ENCODE measurements around the gene DCHS1. TPM values are rescaled to one million over a fixed set of nuclear protein-coding genes. Genes with fewer than 3 reads are reported as not detected.

DCHS1 gene
- total and polyA plus RNA-seq, 9 donors: 5.2 to 36.8 (median 20.8) TPM

GRCh38 chr11:6653656-6654055, 2.0 kb downstream of the DCHS1 start:
- WGBS, 3 donors: 59 to 65% (median 65%) methylated on average over 2 of the region's 2 CpGs
- Histone ChIP-seq H3K27me3 (no peaks in the 10 kb centered on the region), H3K4me3 (no peak overlapping the region), H3K36me3 (no peaks in the 10 kb centered on the region), H3K4me1 (ENCODE audit: insufficient read depth) (peaks cover 8% of the 10 kb centered on the region), H3K9me3 (no peaks in the 10 kb centered on the region), H3K27ac (no peak overlapping the region)
- intact Hi-C loops (cut with DNase I): no loop called here
- DNase-seq: no peak
- TF ChIP-seq EP300 (IDR thresholded peaks at IDR 0.05): no peak
- no peak for TF ChIP-seq POLR2A (IDR thresholded peaks at IDR 0.05)
- TF ChIP-seq CTCF (IDR thresholded peaks at IDR 0.05): no peak

GRCh38 chr11:6653097-6653496, 2.5 kb downstream of the DCHS1 start:
- intact Hi-C loops (cut with DNase I): no loop called here
- no peak for DNase-seq
- Histone ChIP-seq H3K27me3 (no peaks in the 10 kb centered on the region), H3K27ac (no peak overlapping the region), H3K9me3 (no peaks in the 10 kb centered on the region), H3K4me1 (ENCODE audit: insufficient read depth) (peaks cover 11% of the 10 kb centered on the region), H3K36me3 (no peaks in the 10 kb centered on the region), H3K4me3 (no peak overlapping the region)
- 87 to 100% (median 95%) methylated on average over 1 of the region's 1 CpG for WGBS, 3 donors
- TF ChIP-seq EP300 (IDR thresholded peaks at IDR 0.05): no peak
- no peak for TF ChIP-seq POLR2A (IDR thresholded peaks at IDR 0.05)
- no peak for TF ChIP-seq CTCF (IDR thresholded peaks at IDR 0.05)

- no peaks in the 10 kb centered on the region for H3K36me3 ChIP-seq
- intact Hi-C loops (cut with DNase I): no loop called here
- DNase-seq: no peak
- no peaks in the 10 kb centered on the region for H3K9me3 ChIP-seq
- H3K27me3 ChIP-seq: no peaks in the 10 kb centered on the region
- H3K4me3 ChIP-seq: no peak overlapping the region
- TF ChIP-seq EP300 (IDR thresholded peaks at IDR 0.05) (no peak), POLR2A (IDR thresholded peaks at IDR 0.05) (no peak), CTCF (IDR thresholded peaks at IDR 0.05) (no peak)
- H3K27ac ChIP-seq: no peak overlapping the region
- peaks cover 14% of the 10 kb centered on the region for H3K4me1 ChIP-seq (ENCODE audit: insufficient read depth)
- whole genome bisulfite sequencing, 3 donors: 52 to 64% (median 52%) methylated on average over 3 of the region's 3 CpGs
Observed at GRCh38 chr11:6652182-6652581, 3.4 kb downstream of the DCHS1 start.

- Histone ChIP-seq H3K4me1 (ENCODE audit: insufficient read depth) (peaks cover 24% of the 10 kb centered on the region), H3K9me3 (no peaks in the 10 kb centered on the region), H3K27ac (no peak overlapping the region), H3K36me3 (no peaks in the 10 kb centered on the region), H3K4me3 (no peak overlapping the region), H3K27me3 (no peaks in the 10 kb centered on the region)
- WGBS, 3 donors: 43 to 51% (median 48%) methylated on average over 6 of the region's 6 CpGs
- intact Hi-C loops (cut with DNase I): no loop called here
- TF ChIP-seq POLR2A (IDR thresholded peaks at IDR 0.05): no peak
- no peak for TF ChIP-seq CTCF (IDR thresholded peaks at IDR 0.05)
- no peak for TF ChIP-seq EP300 (IDR thresholded peaks at IDR 0.05)
- DNase-seq: no peak
Observed at GRCh38 chr11:6650980-6651379, 4.6 kb downstream of the DCHS1 start.

- no peak overlapping the region for H3K27ac ChIP-seq
- H3K4me1 ChIP-seq (ENCODE audit: insufficient read depth): peaks cover 25% of the 10 kb centered on the region
- no peak overlapping the region for H3K4me3 ChIP-seq
- TF ChIP-seq POLR2A (IDR thresholded peaks at IDR 0.05) (no peak), CTCF (IDR thresholded peaks at IDR 0.05) (no peak), EP300 (IDR thresholded peaks at IDR 0.05) (no peak)
- H3K27me3 ChIP-seq: no peaks in the 10 kb centered on the region
- H3K9me3 ChIP-seq: no peaks in the 10 kb centered on the region
- DNase-seq: no peak
- intact Hi-C loops (cut with DNase I): no loop called here
- H3K36me3 ChIP-seq: no peaks in the 10 kb centered on the region
Observed at GRCh38 chr11:6650104-6650503, 5.5 kb downstream of the DCHS1 start.

Measured in ovary (tissue), 9 donors.